ENCODE data around the gene COPE.

COPE gene

GRCh38 chr19:18931316-18932162, 12.4 kb upstream of the COPE start:
- no peak for TF ChIP-seq CTCF (IDR thresholded peaks at IDR 0.05; ENCODE audit: extremely low read depth, insufficient read depth, missing control alignments)

DNA sequence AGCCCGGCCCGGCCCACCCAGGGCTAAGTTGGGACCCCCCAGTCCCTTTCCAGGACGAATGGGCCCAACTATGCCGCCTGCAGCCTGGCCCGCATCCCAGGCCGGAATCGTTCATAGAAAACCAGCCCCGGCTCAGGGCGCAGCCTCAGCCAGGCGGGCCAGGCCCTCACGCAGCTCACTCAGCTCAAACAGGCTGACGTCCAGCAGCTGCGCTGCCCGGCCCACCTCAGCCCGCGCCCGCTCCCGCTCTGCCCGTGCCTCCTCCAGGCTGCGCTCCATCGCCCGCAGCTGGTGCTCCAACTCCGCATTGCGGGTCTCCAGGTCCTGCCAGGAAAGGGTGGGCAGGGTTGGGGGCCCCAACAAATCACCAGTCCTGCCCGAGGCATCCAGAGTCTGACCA, 10.1 kb upstream of the COPE start:
- in situ Hi-C loops (cut with MboI; ENCODE audit: low pct_unique_long_range_greater_than_20kb, low sequenced_read_pairs, unreplicated experiment): no loop called here
- DNase-seq (ENCODE audit: low spot score): no peak
- no peak for TF ChIP-seq CTCF (IDR thresholded peaks at IDR 0.05; ENCODE audit: extremely low read depth, insufficient read depth, missing control alignments)

More at GRCh38 chr19:18931316-18932162, 12.4 kb upstream of the COPE start:
- no peak for DNase-seq (ENCODE audit: low spot score)
- in situ Hi-C loops (cut with MboI; ENCODE audit: low pct_unique_long_range_greater_than_20kb, low sequenced_read_pairs, unreplicated experiment): no loop called here

- no peak for TF ChIP-seq CTCF (IDR thresholded peaks at IDR 0.05; ENCODE audit: extremely low read depth, insufficient read depth, missing control alignments)
- DNase-seq (ENCODE audit: low spot score): no peak
- in situ Hi-C loops (cut with MboI; ENCODE audit: low pct_unique_long_range_greater_than_20kb, low sequenced_read_pairs, unreplicated experiment): no loop called here
These were observed 9.0 kb upstream of the COPE start for GRCh38 chr19:18928018-18928805.

DNA sequence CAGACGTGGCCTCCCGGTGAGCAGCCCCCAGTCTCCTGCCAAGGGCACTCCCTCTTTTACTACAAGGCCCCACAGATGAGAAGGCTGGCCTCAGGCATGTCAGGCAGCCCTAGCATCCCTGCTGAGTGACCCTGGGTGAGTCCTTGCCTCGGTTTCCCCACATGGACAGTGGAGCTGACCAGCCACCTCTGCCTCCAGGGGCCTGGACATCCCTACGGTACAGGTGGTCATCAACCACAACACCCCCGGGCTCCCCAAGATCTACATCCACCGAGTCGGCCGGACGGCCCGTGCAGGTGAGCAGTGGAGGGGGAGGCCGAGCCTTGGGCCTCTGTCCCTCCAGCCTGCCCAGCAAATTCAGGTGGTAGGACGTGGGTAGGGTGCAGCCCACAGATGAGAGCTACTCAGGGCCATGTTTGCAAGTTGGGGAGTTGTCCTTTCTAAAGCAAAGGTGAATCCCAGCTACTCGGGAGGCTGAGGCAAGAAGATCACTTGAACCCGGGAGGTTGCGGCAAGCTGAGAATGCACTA, 5.6 kb upstream of the COPE start:
- no peak for DNase-seq (ENCODE audit: low spot score)
- no peak for TF ChIP-seq CTCF (IDR thresholded peaks at IDR 0.05; ENCODE audit: extremely low read depth, insufficient read depth, missing control alignments)
- in situ Hi-C loops (cut with MboI; ENCODE audit: low pct_unique_long_range_greater_than_20kb, low sequenced_read_pairs, unreplicated experiment): no loop called here

DNA sequence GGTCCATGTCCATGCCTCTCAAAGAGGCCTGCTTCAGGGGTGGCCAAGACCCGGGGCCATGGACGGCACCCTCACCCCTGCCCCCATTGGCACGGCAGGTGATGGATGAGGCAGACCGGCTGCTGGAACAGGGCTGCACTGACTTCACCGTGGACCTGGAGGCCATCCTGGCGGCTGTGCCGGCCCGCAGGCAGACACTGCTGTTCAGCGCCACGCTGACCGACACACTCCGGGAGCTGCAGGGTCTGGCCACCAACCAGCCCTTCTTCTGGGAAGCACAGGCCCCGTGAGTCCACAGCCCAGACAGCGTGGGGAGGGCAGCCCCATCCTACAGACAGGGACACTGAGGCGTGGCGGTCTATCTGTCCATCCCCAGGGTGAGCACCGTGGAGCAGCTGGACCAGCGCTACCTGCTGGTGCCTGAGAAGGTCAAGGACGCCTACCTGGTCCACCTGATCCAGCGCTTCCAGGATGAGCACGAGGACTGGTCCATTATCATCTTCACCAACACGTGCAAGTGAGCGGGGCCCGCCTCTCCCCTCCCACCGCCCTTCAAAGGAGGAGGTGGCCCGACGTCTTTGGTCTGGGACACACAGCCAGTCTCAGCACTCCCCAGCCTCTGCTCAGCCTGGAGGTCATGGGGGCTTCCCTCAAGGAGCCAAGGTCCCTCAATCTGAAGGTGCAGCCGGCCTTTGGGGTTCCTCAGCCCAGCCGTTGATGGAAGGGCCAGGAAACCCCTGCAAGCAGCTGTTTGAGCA, 3.2 kb upstream of the COPE start:
- in situ Hi-C loops (cut with MboI; ENCODE audit: low pct_unique_long_range_greater_than_20kb, low sequenced_read_pairs, unreplicated experiment): no loop called here
- no peak for DNase-seq (ENCODE audit: low spot score)
- no peak for TF ChIP-seq CTCF (IDR thresholded peaks at IDR 0.05; ENCODE audit: extremely low read depth, insufficient read depth, missing control alignments)

DNA sequence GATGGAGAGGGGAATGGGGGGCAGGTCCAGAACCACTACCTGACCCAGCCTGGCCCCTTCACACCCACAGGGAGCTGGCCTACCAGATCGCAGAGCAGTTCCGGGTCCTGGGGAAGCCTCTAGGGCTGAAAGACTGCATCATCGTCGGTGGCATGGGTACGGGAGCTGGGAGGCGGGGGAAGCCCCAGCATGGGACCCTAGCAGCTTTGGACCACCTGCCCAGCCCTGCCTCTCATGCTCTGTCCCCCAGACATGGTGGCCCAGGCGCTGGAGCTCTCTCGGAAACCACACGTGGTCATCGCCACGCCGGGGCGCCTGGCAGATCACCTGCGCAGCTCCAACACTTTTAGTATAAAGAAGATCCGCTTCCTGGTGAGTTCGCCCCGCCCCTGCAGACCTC, 2.4 kb upstream of the COPE start:
- TF ChIP-seq CTCF (IDR thresholded peaks at IDR 0.05; ENCODE audit: extremely low read depth, insufficient read depth, missing control alignments): no peak
- in situ Hi-C loops (cut with MboI; ENCODE audit: low pct_unique_long_range_greater_than_20kb, low sequenced_read_pairs, unreplicated experiment): no loop called here
- DNase-seq (ENCODE audit: low spot score): no peak
